Heart left ventricle (tissue), 16 donors: ENCODE results near the gene ROBO1. TPM values are rescaled to one million over a fixed set of nuclear protein-coding genes. Genes with fewer than 3 reads are reported as not detected.
"Not testable (repeated sequence)": the region's sequence is repeated elsewhere in the genome, so short reads cannot be mapped to it uniquely, and the experiment has no call there.

Experiments
- ATAC-seq, 4 donors: fragments of 200-7000 bp; cut with Tn5 transposase; one replicate each; pipeline ENCODE4 v1.9.1; 2020 to 2022; ENCODE audit warnings: moderate library complexity in 4 of 4, mild to moderate bottlenecking in 3 of 4, moderate number of reproducible peaks in 1 of 4
- DNase-seq, 5 donors: peaks; one replicate each; pipeline ENCODE4 v3.0.0-alpha.2; 2020
- H3K27ac ChIP-seq, 12 donors: fragments of 200-600 bp; sonication (generic) in 4 of 12; one replicate each; pipeline versions ENCODE4 v1.5.0 to v1.8.0; 2016 to 2022; ENCODE audit warnings: mild to moderate bottlenecking in 2 of 12
- H3K27me3 ChIP-seq, 9 donors: fragments of 200-600 bp; sonication (generic) in 2 of 9; one replicate each; pipeline versions ENCODE4 v1.5.1 to v1.8.0; 2016 to 2022; ENCODE audit warnings: mild to moderate bottlenecking in 3 of 9
- H3K36me3 ChIP-seq, 9 donors: fragments of 200-600 bp; sonication (generic) in 2 of 9; one replicate each; pipeline versions ENCODE4 v1.5.0 to v1.8.0; 2018 to 2022; ENCODE audit warnings: mild to moderate bottlenecking in 2 of 9
- H3K4me1 ChIP-seq, 12 donors: fragments of 200-600 bp; sonication (generic) in 4 of 12; one replicate each; pipeline versions ENCODE4 v1.5.0 to v1.8.0; 2016 to 2022; ENCODE audit warnings: mild to moderate bottlenecking in 3 of 12
- H3K4me3 ChIP-seq, 12 donors: fragments of 200-600 bp; sonication (generic) in 4 of 12; one replicate each; pipeline versions ENCODE4 v1.5.0 to v1.8.0; 2017 to 2022; ENCODE audit warnings: mild to moderate bottlenecking in 9 of 12, moderate library complexity in 4 of 12
- H3K9me3 ChIP-seq, 12 donors: fragments of 200-600 bp; sonication (generic) in 4 of 12; one replicate each; pipeline versions ENCODE4 v1.5.0 to v1.8.0; 2016 to 2022; ENCODE audit warnings: mild to moderate bottlenecking in 1 of 12
- CTCF ChIP-seq, 12 donors: fragments of 200-600 bp; sonication (generic) in 4 of 12; IDR thresholded peaks; one replicate each; pipeline versions ENCODE4 v1.5.0 to v1.8.0; 2018 to 2022; ENCODE audit warnings: antibody characterized with exemption in 12 of 12, mild to moderate bottlenecking in 5 of 12
- POLR2A ChIP-seq, 2 donors: fragments of 450-650 bp; IDR thresholded peaks; one replicate each; pipeline ENCODE4 v1.6.1; 2017; ENCODE audit warnings: antibody characterized with exemption in 2 of 2, mild to moderate bottlenecking in 2 of 2, moderate library complexity in 2 of 2
- WGBS, 4 donors: extraction: QIAGEN DNeasy Blood & Tissue Kit in 2 of 4; methylation state at CpG; one replicate each; pipeline versions ENCODE4 v1.1.5 to v1.1.7; 2013 to 2018; 5-methylcytosine and 5-hydroxymethylcytosine counted together
- intact Hi-C, 10 donors: fragments of 100-400 bp; cut with DNase I; formaldehyde crosslinking; loops; one replicate each; pipeline versions ENCODE4 v1.11.1 to v1.14.2; 2022
- polyA plus RNA-seq, 2 donors: library from polyadenylated mRNA; stranded (reverse); fragments of 200-250 nt; gene quantifications; one replicate each; pipeline ENCODE4 v1.2.3, GENCODE V29; 2013
- total RNA-seq, 9 donors: library from RNA; depleted of rRNA in 2 of 9; stranded (reverse); fragments of >200 nt in 2 of 9; fragmentation: NEBNext Ultra II Directional in 3 of 9; extraction: Animal tissue kit (Norgen Biotek cat#: 25700) in 3 of 9; gene quantifications; one replicate each; pipeline versions ENCODE4 v1.1.0 to v1.2.4, GENCODE V29; 2016 to 2023
- donor health status: ischemic (EF 13 %, LVEDD 7.1; RV severe dilation, severe dysfunction).
- donor health status: healthy with polysubstance abuse.
- donor health status: DM: no; HTN: yes; CAD: no.
- donor health status: DM: no; HTN: no; CAD: no.
- donor health status: ischemic (EF 25% LVEDD 6.9; RV normal size, moderate dysfunction).
- donor health status: ischemic (EF 25% LVEDD 5.7; RV mildly dilated, moderate dysfunction).
- donor health status: healthy.
- donor health status: DM: yes; HTN: yes; CAD: no.
- donor health status: ischemic (EF 35%, LVEDD 5.7; RV mildly dilated, moderate dysfunction).
- donor health status: nonischemic (EF 11% LVEDD 7.7; RV severe dilation, severe dysfunction).
- donor health status: DM: yes; HTN: yes; CAD: no.
- donor health status: PGD.
- donor health status: ischemic (EF 29% LVEDD 5.4; RV normal size, mild dysfunction).
- donor health status: nonischemic (EF 23%, LVEDD 6.1; RV moderate dilation, normal function).

The ROBO1 gene
- total and polyA plus RNA-seq, 11 donors: 1.4 to 14.8 (median 5.7) TPM

DNA sequence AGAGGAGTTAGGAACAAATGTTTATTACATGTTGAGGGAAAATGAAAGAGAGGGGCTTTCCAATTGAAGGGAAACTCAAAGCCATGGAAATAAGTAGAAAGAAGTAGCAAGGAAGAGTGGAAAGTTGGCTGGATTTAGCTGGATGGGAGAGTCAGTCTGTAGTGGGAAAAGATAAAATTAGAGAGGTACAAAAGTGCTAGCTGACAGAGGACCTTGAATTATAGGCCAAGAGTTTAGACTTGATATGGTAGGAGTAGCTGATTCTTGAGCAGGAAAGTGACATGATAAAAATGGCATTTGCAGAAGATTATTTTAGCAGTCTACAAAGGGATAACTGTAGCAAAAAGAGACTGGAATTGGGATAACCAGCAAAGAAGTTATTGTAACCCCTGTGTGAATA, 425.8 kb downstream of the ROBO1 start:
- H3K27me3 ChIP-seq: no peaks in the 10 kb centered on the region
- ATAC-seq: peak in 2 of 4 donors; percentile 45 to 50

DNA sequence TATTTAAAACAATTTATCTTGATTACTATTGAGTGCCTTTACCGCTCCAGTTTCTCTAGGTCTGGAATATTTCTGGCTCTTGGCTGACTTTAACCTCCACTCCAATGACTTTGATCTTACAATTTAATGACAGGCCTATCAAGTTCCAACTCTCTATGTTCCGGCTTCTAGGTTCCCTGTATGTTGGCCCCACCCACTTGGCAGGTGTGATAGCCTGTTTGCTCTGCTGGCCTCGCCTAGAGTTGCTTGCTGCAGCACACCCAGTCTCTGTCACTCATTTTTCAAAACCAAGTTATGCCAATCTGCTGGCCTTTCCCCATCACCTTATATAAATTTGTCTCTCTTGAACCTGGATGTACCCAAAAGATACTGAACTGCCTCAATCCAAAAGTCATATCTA, 428.0 kb downstream of the ROBO1 start:
- DNase-seq: peak in 1 of 5 donors; percentile 24
- 56 to 71% (median 60%) methylated on average over 3 of the region's 3 CpGs for WGBS, 4 donors
- no peak overlapping the region for H3K4me3 ChIP-seq
- no peaks in the 10 kb centered on the region for H3K36me3 ChIP-seq
- H3K4me1 ChIP-seq: no peaks in the 10 kb centered on the region
- H3K9me3 ChIP-seq: peaks cover 0 to 7% (median 0%) of the 10 kb centered on the region in 12 donors
- ATAC-seq: peak in 2 of 4 donors; percentile 70 to 82
- H3K27me3 ChIP-seq: no peaks in the 10 kb centered on the region
- intact Hi-C loops: no loop called here
- no peak for TF ChIP-seq POLR2A (IDR thresholded peaks at IDR 0.05)
- no peak for TF ChIP-seq CTCF (IDR thresholded peaks at IDR 0.05)
- H3K27ac ChIP-seq: no peak overlapping the region

More for the DNA sequence above, 425.8 kb downstream of the ROBO1 start:
- H3K9me3 ChIP-seq: peaks cover 0 to under 1% (median 0%) of the 10 kb centered on the region in 12 donors
- H3K4me1 ChIP-seq: no peaks in the 10 kb centered on the region
- H3K36me3 ChIP-seq: no peaks in the 10 kb centered on the region
- H3K27ac ChIP-seq: no peak overlapping the region
- TF ChIP-seq POLR2A (IDR thresholded peaks at IDR 0.05) (no peak), CTCF (IDR thresholded peaks at IDR 0.05) (no peak)
- DNase-seq: no peak
- intact Hi-C loops: no loop called here
- no peak overlapping the region for H3K4me3 ChIP-seq

GRCh38 chr3:79337798-79338197, 430.0 kb downstream of the ROBO1 start:
- Histone ChIP-seq H3K36me3 (no peaks in the 10 kb centered on the region), H3K4me3 (no peak overlapping the region), H3K27ac (no peak overlapping the region), H3K4me1 (no peaks in the 10 kb centered on the region), H3K9me3 (peaks cover 0 to 7% (median 0%) of the 10 kb centered on the region in 12 donors), H3K27me3 (no peaks in the 10 kb centered on the region)
- ATAC-seq (no peak), DNase-seq (no peak)
- intact Hi-C loops: no loop called here
- no peak for TF ChIP-seq POLR2A (IDR thresholded peaks at IDR 0.05)

- no peak for TF ChIP-seq POLR2A (IDR thresholded peaks at IDR 0.05)
- TF ChIP-seq CTCF (IDR thresholded peaks at IDR 0.05): no peak
- H3K36me3 ChIP-seq: no peaks in the 10 kb centered on the region
- no peaks in the 10 kb centered on the region for H3K9me3 ChIP-seq
- intact Hi-C loops: no loop called here
- H3K27me3 ChIP-seq: no peaks in the 10 kb centered on the region
- no peak for DNase-seq
- no peak overlapping the region for H3K27ac ChIP-seq
- H3K4me1 ChIP-seq: no peaks in the 10 kb centered on the region
- H3K4me3 ChIP-seq: no peak overlapping the region
- 80 to 85% (median 83%) methylated on average over 2 of the region's 2 CpGs for WGBS, 4 donors
- no peak for ATAC-seq
Measured at GRCh38 chr3:79329154-79329553, 438.6 kb downstream of the ROBO1 start.

DNA sequence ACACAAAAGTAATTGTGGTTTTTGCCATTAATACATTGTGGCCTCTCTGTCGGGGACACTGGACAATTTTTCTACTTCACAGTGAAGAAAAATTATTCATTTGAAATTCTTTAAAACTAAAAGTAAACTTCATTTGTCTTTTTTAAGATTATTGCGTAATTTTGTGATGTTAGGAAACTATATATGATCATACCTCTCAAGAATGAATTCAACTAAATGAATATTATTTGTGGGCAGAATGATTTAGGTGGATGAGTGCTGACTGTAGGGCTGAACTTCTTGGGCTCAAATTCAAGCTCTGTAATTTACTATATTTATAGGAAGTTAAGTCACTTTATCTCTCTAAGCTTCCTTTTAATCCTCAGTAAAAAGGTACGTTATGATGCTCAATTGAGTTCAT, 441.2 kb downstream of the ROBO1 start:
- H3K9me3 ChIP-seq: no peaks in the 10 kb centered on the region
- H3K27ac ChIP-seq: no peak overlapping the region
- no peaks in the 10 kb centered on the region for H3K36me3 ChIP-seq
- WGBS, 4 donors: 88 to 96% (median 90%) methylated on average over 3 of the region's 3 CpGs
- TF ChIP-seq POLR2A (IDR thresholded peaks at IDR 0.05): no peak
- TF ChIP-seq CTCF (IDR thresholded peaks at IDR 0.05): no peak
- H3K27me3 ChIP-seq: no peaks in the 10 kb centered on the region
- no peak for ATAC-seq
- H3K4me1 ChIP-seq: no peaks in the 10 kb centered on the region
- H3K4me3 ChIP-seq: no peak overlapping the region
- DNase-seq: no peak
- intact Hi-C loops: no loop called here

- WGBS, 4 donors: 81 to 91% (median 89%) methylated on average over 15 of the region's 15 CpGs
- intact Hi-C loops, H3K36me3 ChIP-seq, H3K27ac ChIP-seq, ATAC-seq, H3K27me3 ChIP-seq, H3K4me3 ChIP-seq, H3K4me1 ChIP-seq, H3K9me3 ChIP-seq, DNase-seq: not testable (repeated sequence)
Measured at GRCh38 chr3:79325833-79326383, 441.9 kb downstream of the ROBO1 start.
